GM23248 (cell line): ENCODE measurements around the gene FNDC1. TPM values are rescaled to one million over a fixed set of nuclear protein-coding genes. Genes with fewer than 3 reads are reported as not detected.
A peak's percentile ranks its signal among the peaks of the same experiment; 100 is the strongest.

Source experiments
- DNase-seq: peaks from one replicate; pipeline ENCODE4 v3.0.0-alpha.2; 2015
- H2AFZ ChIP-seq: fragments of 200-600 bp; sonication (generic); 2 replicates; pipeline ENCODE4 v1.6.1; 2016; ENCODE audit warnings: antibody characterized with exemption
- H3F3A ChIP-seq: fragments of 200-600 bp; sonication (generic); 2 replicates; pipeline ENCODE4 v1.6.1; 2016; ENCODE audit warnings: mild to moderate bottlenecking, antibody characterized with exemption, mixed run types; ENCODE audit not compliant: insufficient read depth
- H3K27ac ChIP-seq: fragments of 200-600 bp; sonication (generic); 2 replicates; pipeline ENCODE4 v1.5.1; 2016; ENCODE audit warnings: mild to moderate bottlenecking
- H3K27me3 ChIP-seq: fragments of 200-600 bp; sonication (generic); replicated peaks from 2 replicates; pipeline ENCODE4 v1.6.1; 2016; ENCODE audit warnings: mild to moderate bottlenecking; ENCODE audit not compliant: insufficient read depth
- H3K36me3 ChIP-seq: fragments of 200-600 bp; sonication (generic); 2 replicates; pipeline ENCODE4 v1.6.1; 2016; ENCODE audit warnings: low read depth, mild to moderate bottlenecking
- H3K4me1 ChIP-seq: fragments of 200-600 bp; sonication (generic); 2 replicates; pipeline ENCODE4 v1.6.1; 2016; ENCODE audit warnings: mild to moderate bottlenecking; ENCODE audit not compliant: insufficient read depth
- H3K4me2 ChIP-seq: fragments of 200-600 bp; sonication (generic); one replicate; pipeline ENCODE4 v1.6.1; 2016; ENCODE audit warnings: mild to moderate bottlenecking; ENCODE audit not compliant: unreplicated experiment
- H3K4me3 ChIP-seq: fragments of 200-600 bp; sonication (generic); 2 replicates; pipeline ENCODE4 v1.5.1; 2016; ENCODE audit warnings: mild to moderate bottlenecking
- H3K79me2 ChIP-seq: fragments of 200-600 bp; sonication (generic); 2 replicates; pipeline ENCODE4 v1.6.1; 2016; ENCODE audit warnings: mild to moderate bottlenecking; ENCODE audit not compliant: insufficient read depth
- H3K9ac ChIP-seq: fragments of 200-600 bp; sonication (generic); 2 replicates; pipeline ENCODE4 v1.6.1; 2016; ENCODE audit warnings: mild to moderate bottlenecking
- H3K9me2 ChIP-seq: fragments of 200-600 bp; sonication (generic); 2 replicates; pipeline ENCODE4 v1.6.1; 2016; ENCODE audit warnings: mixed run types, mild to moderate bottlenecking, moderate library complexity; ENCODE audit not compliant: insufficient read depth
- H3K9me3 ChIP-seq: fragments of 200-600 bp; sonication (generic); one replicate; pipeline ENCODE4 v1.6.1; 2017; ENCODE audit warnings: low read depth
- H4K20me1 ChIP-seq: fragments of 200-600 bp; sonication (generic); 2 replicates; pipeline ENCODE4 v1.6.0; 2016; ENCODE audit not compliant: insufficient read depth
- EZH2 ChIP-seq: fragments of 200-600 bp; sonication (generic); IDR thresholded peaks from 2 replicates; pipeline ENCODE4 v1.6.1; 2018; ENCODE audit warnings: antibody characterized with exemption, mild to moderate bottlenecking; ENCODE audit not compliant: insufficient read depth, poor library complexity, severe bottlenecking
- EZH2phosphoT487 ChIP-seq: fragments of 200-600 bp; sonication (generic); IDR thresholded peaks from 2 replicates; pipeline ENCODE4 v1.6.1; 2018; ENCODE audit warnings: antibody characterized with exemption, moderate library complexity, mild to moderate bottlenecking, low read depth; ENCODE audit not compliant: insufficient read depth
- WGBS, 2 experiments: methylation state at CpG; one replicate each; pipeline ENCODE4 v1.1.6; 2015 to 2017; ENCODE audit warnings: low lambda C conversion rate in 2 of 2, low coverage in 1 of 2; ENCODE audit errors: missing lambda C conversion rate in 2 of 2; 5-methylcytosine and 5-hydroxymethylcytosine counted together
- in situ Hi-C: fragments of 300-500 bp; cut with MboI; formaldehyde crosslinking; loops from 2 replicates; pipeline ENCODE4 v1.15.0; 2020
- polyA plus RNA-seq: library from polyadenylated mRNA; unstranded; fragments of >200 nt; fragmentation: Nextera tagmentation; extraction: Ambion mirVana; gene quantifications from 2 replicates; pipeline ENCODE4 v1.2.1, GENCODE V29; 2016
- total RNA-seq: library from RNA; depleted of rRNA; stranded (reverse); fragments of >200 nt; shearing (Covaris generic); gene quantifications from 2 replicates; pipeline ENCODE4 v1.2.3, GENCODE V29; 2014

The FNDC1 gene
- total and polyA plus RNA-seq, 2 experiments from 2014 or later: 5.2 to 7.8 TPM

GRCh38 chr6:159168536-159169192 is 536 bp upstream of the FNDC1 start:
- H3K9ac ChIP-seq: no peak overlapping the region
- DNase-seq: peak; percentile 23
- no peaks in the 10 kb centered on the region for H3K9me2 ChIP-seq
- in situ Hi-C loops: no loop called here
- H3K9me3 ChIP-seq: no peaks in the 10 kb centered on the region
- TF ChIP-seq EZH2phosphoT487 (no peak), EZH2 (no peak)
- no peaks in the 10 kb centered on the region for H4K20me1 ChIP-seq
- peaks cover 6% of the 10 kb centered on the region for H3F3A ChIP-seq
- H3K4me1 ChIP-seq: peaks cover 21% of the 10 kb centered on the region
- H3K27me3 ChIP-seq: 0 out of 2 replicates have a peak, but pooled peaks cover 7% of the 10 kb centered on the region
- no peak overlapping the region for H3K4me2 ChIP-seq
- H3K79me2 ChIP-seq: no peaks in the 10 kb centered on the region
- 45 to 54% methylated on average over 40 to 43 of the region's 43 CpGs for WGBS, 2 experiments
- 0 out of 2 replicates have a peak overlapping the region, but pooled peaks have one; percentile 10 for H3K4me3 ChIP-seq
- 0 out of 2 replicates have a peak overlapping the region, but pooled peaks have one; percentile 22 for H2AFZ ChIP-seq
- no peaks in the 10 kb centered on the region for H3K36me3 ChIP-seq
- no peak overlapping the region for H3K27ac ChIP-seq

GRCh38 chr6:159169557-159170332 is 545 bp downstream of the FNDC1 start:
- Histone ChIP-seq H3K9me3 (no peaks in the 10 kb centered on the region), H3K79me2 (no peaks in the 10 kb centered on the region), H3K27me3 (0 out of 2 replicates have a peak, but pooled peaks cover 7% of the 10 kb centered on the region), H3K4me3 (peak overlapping the region; percentile 72), H3K36me3 (no peaks in the 10 kb centered on the region), H3K9ac (peak overlapping the region; percentile 64), H3F3A (peaks cover 6% of the 10 kb centered on the region), H3K4me1 (peaks cover 21% of the 10 kb centered on the region), H3K4me2 (peak overlapping the region; percentile 80), H4K20me1 (no peaks in the 10 kb centered on the region), H2AFZ (peak overlapping the region; percentile 86), H3K9me2 (no peaks in the 10 kb centered on the region), H3K27ac (no peak overlapping the region)
- in situ Hi-C loops: loop anchor here (10.0 kb wide), 1 partner anchor 475 kb away; no protein-coding TSS in a partner anchor
- TF ChIP-seq EZH2 (no peak), EZH2phosphoT487 (no peak)
- 2% methylated on average over 50 to 87 of the region's 87 CpGs for WGBS, 2 experiments
- DNase-seq: peak; percentile 84

GRCh38 chr6:159170333-159170672 is 1.1 kb downstream of the FNDC1 start:
- TF ChIP-seq EZH2: no peak
- no peak for TF ChIP-seq EZH2phosphoT487
- peak overlapping the region; percentile 80 for H3K4me2 ChIP-seq
- 4% methylated on average over 7 of the region's 7 CpGs for WGBS, 2 experiments
- peaks cover 6% of the 10 kb centered on the region for H3F3A ChIP-seq
- H3K4me1 ChIP-seq: peaks cover 21% of the 10 kb centered on the region
- H3K9ac ChIP-seq: peak overlapping the region; percentile 64
- H4K20me1 ChIP-seq: no peaks in the 10 kb centered on the region
- H3K27me3 ChIP-seq: 0 out of 2 replicates have a peak, but pooled peaks cover 7% of the 10 kb centered on the region
- H3K4me3 ChIP-seq: peak overlapping the region; percentile 72
- no peaks in the 10 kb centered on the region for H3K36me3 ChIP-seq
- in situ Hi-C loops: loop anchor here (10.0 kb wide), 1 partner anchor 474 kb away; no protein-coding TSS in a partner anchor
- no peaks in the 10 kb centered on the region for H3K9me2 ChIP-seq
- no peaks in the 10 kb centered on the region for H3K79me2 ChIP-seq
- no peak overlapping the region for H3K27ac ChIP-seq
- peak overlapping the region; percentile 86 for H2AFZ ChIP-seq
- DNase-seq: no peak
- no peaks in the 10 kb centered on the region for H3K9me3 ChIP-seq

GRCh38 chr6:159170999-159171712 is 2.0 kb downstream of the FNDC1 start:
- peak; percentile 92 for DNase-seq
- Histone ChIP-seq H3K79me2 (no peaks in the 10 kb centered on the region), H3K9me2 (no peaks in the 10 kb centered on the region), H4K20me1 (no peaks in the 10 kb centered on the region), H3K4me3 (peak overlapping the region; percentile 72), H3K27ac (no peak overlapping the region), H3K27me3 (0 out of 2 replicates have a peak, but pooled peaks cover 5% of the 10 kb centered on the region), H3K4me2 (peak overlapping the region; percentile 80), H3K9ac (peak overlapping the region; percentile 64), H3F3A (peaks cover 6% of the 10 kb centered on the region), H2AFZ (0 out of 2 replicates have a peak overlapping the region, but pooled peaks have one; percentile 16), H3K9me3 (no peaks in the 10 kb centered on the region), H3K36me3 (no peaks in the 10 kb centered on the region), H3K4me1 (peaks cover 21% of the 10 kb centered on the region)
- TF ChIP-seq EZH2: no peak
- no peak for TF ChIP-seq EZH2phosphoT487
- in situ Hi-C loops: loop anchor here (10.0 kb wide), 1 partner anchor 474 kb away; no protein-coding TSS in a partner anchor
- WGBS, 2 experiments: 16 to 20% methylated on average over 13 of the region's 13 CpGs
